ENCODE data around the gene PTCHD1. TPM values are rescaled to one million over a fixed set of nuclear protein-coding genes. Genes with fewer than 3 reads are reported as not detected.

PTCHD1 gene
- total and polyA plus RNA-seq, 2 of the 13 experiments (the other 11 are each of a cell fraction or from before 2014, with no cell fraction given) = not detected

GRCh38 chrX:23435575-23435974 is 100.9 kb downstream of the PTCHD1 start (continued):
- no peak for TF ChIP-seq ZNF775 (CRISPR knock-in tag; IDR thresholded peaks at IDR 0.05; ENCODE audit: borderline replicate concordance)
- no peak for TF ChIP-seq ZHX1 (CRISPR knock-in tag; IDR thresholded peaks at IDR 0.05; ENCODE audit: low read depth)
- no peak for TF ChIP-seq KMT2B (CRISPR knock-in tag; IDR thresholded peaks at IDR 0.05)

DNA sequence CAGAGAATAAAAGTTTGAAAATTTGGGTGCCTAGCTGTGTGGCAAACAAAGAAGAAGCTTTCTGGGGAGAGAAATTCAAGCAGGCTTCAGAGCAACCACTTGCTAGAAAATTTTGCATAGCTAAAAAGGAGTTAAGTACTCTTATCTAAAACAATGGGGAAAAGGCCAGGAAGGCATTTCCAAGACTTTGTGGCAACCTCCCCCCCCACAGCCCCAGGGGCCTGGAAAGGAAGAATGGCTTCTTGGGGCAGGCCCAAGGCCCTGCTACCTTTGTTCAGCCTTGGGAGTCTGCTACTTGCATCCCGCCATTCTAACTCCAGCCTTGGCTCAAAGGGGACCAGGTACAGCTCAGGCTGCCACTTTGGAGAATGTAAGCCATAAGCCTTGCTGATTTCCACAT is 102.2 kb downstream of the PTCHD1 start:
- Histone ChIP-seq H3K4me2 (ENCODE audit: low read depth, low read length) (no peak overlapping the region), H3K9me3 (ENCODE audit: low read length) (no peaks in the 10 kb centered on the region), H3K27ac (ENCODE audit: extremely low read length, insufficient read depth, low read length) (no peak overlapping the region), H3K4me1 (ENCODE audit: insufficient read depth, low read length) (no peaks in the 10 kb centered on the region), H3K9ac (ENCODE audit: insufficient read depth, low read depth, low read length) (no peak overlapping the region), H3K36me3 (replicated peaks in 1 of 2; ENCODE audit: control insufficient read depth in 1 of 2, insufficient read depth in 2 of 2, low read length in 2 of 2) (no peaks in the 10 kb centered on the region), H3K27me3 (ENCODE audit: control insufficient read depth in 1 of 2, insufficient read depth in 2 of 2, low read length in 2 of 2) (no peaks in the 10 kb centered on the region), H2AFZ (ENCODE audit: low read length) (no peak overlapping the region), H4K20me1 (ENCODE audit: insufficient read depth, low read length) (no peaks in the 10 kb centered on the region), H3K4me3 (replicated peaks in 1 of 3; ENCODE audit: insufficient read depth in 1 of 3, low read depth in 2 of 3, low read length in 3 of 3) (no peak overlapping the region), H3K79me2 (ENCODE audit: insufficient read depth, low read length) (no peaks in the 10 kb centered on the region)
- no TSS peak for BruUV-seq (replicated peaks)
- DNase-seq (ENCODE audit: low spot score) (no peak), FAIRE-seq (no peak), ATAC-seq (no peak)
- ChIA-PET CTCF (ENCODE audit: low intra/inter-chr PET ratio, low total read pairs) (no interaction called here), POLR2A (no interaction called here)
- intact Hi-C loops (cut with micrococcal nuclease; ENCODE audit: unreplicated experiment) (no loop called here), in situ Hi-C loops (cut with HindIII; ENCODE audit: extremely low pct_ligation_motif_present, low pct_unique_long_range_greater_than_20kb) (no loop called here)
- no CpG with 5 or more reads among the region's 1 CpG for WGBS (ENCODE audit: low lambda C conversion rate)
- TF ChIP-seq GATAD2A (CRISPR knock-in tag; IDR thresholded peaks at IDR 0.05) = no peak
- no peak for TF ChIP-seq ZNF292 (CRISPR knock-in tag; IDR thresholded peaks at IDR 0.05; ENCODE audit: borderline replicate concordance, low read depth)
- no peak for TF ChIP-seq SKI (IDR thresholded peaks at IDR 0.05; ENCODE audit: partially characterized antibody)
- no peak for TF ChIP-seq ARID5B (CRISPR knock-in tag; IDR thresholded peaks at IDR 0.05)
- TF ChIP-seq MEIS2 (CRISPR knock-in tag; IDR thresholded peaks at IDR 0.05) = no peak
- TF ChIP-seq, protein P1, sequence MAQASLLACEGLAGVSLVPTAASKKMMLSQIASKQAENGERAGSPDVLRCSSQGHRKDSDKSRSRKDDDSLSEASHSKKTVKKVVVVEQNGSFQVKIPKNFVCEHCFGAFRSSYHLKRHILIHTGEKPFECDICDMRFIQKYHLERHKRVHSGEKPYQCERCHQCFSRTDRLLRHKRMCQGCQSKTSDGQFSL (CRISPR knock-in tag; IDR thresholded peaks at IDR 0.05) = no peak
- no peak for TF ChIP-seq ZNF367 (CRISPR knock-in tag; IDR thresholded peaks at IDR 0.05; ENCODE audit: borderline replicate concordance)
- no peak for TF ChIP-seq ZNF17 (CRISPR knock-in tag; IDR thresholded peaks at IDR 0.05)
- TF ChIP-seq ZBTB2 (CRISPR knock-in tag; IDR thresholded peaks at IDR 0.05; ENCODE audit: low read depth) = no peak
- TF ChIP-seq FIP1L1 (IDR thresholded peaks at IDR 0.05; ENCODE audit: borderline replicate concordance, insufficient read depth, low read depth, low read length) = no peak
